COR-L47 (cell line): ENCODE results near the gene PSMG4.
"Not testable (repeated sequence)": the region's sequence is repeated elsewhere in the genome, so short reads cannot be mapped to it uniquely, and the experiment has no call there.

ENCODE experiments used
- DNase-seq: peaks from one replicate; lab custom pipeline; 2025; lab: John Stamatoyannopoulos, UW

The PSMG4 gene

DNA sequence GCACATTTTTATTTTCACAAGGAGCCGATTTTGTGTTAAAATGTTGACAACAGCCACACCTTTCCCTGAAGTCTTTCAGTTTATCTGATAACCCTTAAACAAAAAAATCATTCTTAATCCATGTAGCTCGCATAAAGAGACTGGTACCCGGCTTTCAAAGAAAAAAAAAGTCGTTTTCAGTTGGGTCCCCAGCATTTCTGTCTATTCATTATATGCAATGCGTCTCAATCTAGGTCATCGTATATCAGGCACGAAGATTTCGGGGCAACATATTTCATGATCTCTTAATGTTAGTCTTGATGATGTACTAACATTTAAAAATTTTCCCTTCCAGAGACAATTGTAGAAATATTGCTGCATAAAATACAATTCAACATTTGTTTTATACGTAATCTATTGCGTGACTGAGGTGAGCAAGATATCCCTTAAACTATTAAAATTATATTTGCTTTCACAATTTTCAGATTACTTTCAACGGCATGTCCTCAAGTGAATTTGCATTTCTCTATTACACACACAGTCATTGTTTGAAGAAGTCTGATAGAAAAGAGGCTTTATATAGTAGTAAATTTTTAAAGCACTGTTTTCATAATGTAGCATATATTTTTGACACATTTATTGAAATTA, 28.4 kb upstream of the PSMG4 start:
- no peak for DNase-seq

DNA sequence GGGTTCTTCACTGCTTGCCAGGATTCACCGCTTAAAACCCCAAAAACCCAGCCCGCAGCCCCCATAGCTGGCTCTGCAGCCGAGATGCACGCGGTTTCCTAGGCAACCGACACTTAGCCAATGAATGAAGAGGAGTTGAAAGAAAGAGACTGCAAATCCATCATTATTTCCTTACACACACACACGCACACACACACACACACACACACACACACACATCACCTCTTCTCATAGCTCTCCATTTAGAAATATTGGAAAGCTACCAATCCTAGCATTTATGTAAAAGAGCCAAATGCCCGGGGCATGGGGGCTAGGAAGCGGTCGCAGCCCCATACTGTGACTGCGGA, 27.9 kb upstream of the PSMG4 start:
- peak; percentile 89 for DNase-seq

DNA sequence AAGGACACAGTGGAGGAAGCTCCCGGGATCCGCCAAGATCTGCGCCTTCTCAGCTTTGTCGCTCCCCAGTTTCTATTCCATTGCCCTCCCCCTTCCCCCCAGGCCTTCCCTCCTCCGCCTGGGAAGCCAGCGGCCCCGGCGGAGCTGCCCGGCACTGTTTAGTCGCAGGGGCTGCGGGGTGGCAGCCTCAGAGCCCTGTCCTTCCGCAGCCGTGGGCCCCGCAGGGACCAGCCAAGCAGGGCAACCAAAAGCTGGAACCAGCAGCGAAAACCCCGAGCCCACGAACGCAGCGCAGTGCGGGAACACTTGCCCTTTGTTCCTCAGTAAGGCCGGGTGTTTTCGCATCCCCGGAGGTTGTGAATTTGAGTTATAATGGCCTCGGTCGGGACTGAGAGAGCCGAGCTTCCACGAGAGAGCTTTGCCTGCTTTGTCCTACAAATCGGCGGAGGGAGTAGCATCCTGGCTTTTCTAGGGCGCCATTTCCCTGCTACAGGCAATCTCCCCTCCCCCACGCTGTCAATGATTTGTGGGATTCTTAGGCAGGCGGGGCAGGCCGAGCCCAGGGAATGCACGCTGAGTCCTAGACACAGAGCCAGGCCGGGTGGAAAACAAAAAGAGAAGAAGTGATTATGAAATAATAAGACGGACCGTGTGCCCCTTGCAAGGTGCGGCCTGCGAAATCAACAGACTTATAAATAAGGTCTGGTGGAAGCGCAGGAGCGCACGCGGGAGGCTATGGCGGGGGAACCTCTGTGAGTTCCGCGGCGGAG, 27.3 kb upstream of the PSMG4 start:
- peak; percentile 94 for DNase-seq

DNA sequence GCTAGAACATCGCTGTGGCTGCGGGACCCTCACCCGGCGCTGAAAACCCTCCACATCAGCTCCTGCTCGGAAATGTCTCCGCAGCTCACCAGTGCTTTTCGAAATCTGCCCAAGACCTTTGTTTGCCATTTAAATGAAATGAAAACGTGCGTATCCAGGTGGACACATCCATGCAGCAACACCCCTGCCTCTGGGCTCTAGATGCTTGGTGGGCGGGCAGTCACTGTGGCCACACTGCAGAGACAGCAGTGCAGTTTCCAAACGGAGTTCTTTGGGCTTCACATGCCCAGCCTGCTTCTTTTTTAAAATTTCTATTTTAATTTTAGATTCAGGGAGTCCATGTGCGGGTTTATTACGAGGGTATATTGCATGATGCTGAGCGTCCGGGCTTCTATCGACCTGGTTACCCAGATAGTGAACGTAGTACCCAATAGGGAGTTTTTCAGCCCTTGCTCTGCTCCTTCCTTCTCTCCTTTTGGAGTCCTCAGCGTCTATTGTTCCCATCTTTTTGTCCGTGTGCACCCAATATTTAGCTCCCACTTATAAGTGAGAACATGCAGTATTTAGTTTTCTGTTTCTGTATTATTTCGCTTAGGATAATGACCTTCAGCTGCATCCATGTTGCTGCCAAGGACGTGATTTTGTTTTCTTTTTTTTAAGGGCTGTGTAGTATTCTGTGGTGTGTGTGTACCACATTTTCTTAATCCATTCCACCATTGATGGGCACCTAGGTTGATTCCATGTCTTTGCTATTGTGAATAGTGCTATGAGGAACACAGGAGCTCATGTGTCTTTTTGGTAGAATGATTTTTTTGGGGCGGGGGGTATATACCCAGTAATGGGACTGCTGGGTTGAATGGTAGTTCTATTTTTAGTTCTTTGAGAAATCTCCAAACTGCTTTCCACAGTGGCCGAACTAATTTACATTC, 26.5 kb upstream of the PSMG4 start:
- DNase-seq = peak; percentile 33

DNA sequence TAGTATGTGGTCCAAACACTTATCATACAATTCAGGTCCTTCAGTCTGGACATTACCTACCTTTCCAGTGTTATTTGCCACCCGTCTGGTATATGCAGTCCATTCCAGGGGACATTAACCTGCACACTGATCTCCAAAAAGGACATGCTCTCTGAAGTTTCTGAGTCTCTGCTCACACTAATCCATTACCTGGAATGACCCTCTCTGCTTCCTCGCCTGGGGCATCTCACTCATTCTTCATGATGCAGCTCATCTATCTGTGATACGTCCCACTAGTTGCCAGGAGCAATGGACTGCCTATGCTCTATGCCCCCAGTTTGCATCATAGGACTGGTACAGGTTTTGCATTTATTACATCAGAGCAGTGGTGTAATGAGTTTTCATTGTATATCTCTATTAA, 25.4 kb upstream of the PSMG4 start:
- no peak for DNase-seq

DNA sequence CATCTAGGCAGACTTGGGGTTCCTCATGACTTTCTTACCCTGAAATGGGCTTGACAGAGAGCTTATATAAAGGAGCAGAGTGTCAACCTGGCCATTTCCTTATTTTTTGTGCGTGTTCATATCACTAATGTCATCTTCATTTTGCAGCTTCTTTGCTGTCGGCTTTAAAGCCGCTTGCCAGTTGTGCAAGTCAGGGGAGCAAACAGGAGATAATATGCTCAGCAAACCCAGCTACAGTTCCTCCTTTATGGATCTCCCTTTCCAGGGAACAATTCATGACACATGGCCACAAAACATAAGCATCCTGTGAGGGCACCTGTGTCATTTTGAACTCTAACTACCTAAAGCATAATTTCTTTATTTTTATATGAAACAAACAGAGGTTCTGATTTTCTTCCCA, 24.8 kb upstream of the PSMG4 start:
- DNase-seq = no peak

DNA sequence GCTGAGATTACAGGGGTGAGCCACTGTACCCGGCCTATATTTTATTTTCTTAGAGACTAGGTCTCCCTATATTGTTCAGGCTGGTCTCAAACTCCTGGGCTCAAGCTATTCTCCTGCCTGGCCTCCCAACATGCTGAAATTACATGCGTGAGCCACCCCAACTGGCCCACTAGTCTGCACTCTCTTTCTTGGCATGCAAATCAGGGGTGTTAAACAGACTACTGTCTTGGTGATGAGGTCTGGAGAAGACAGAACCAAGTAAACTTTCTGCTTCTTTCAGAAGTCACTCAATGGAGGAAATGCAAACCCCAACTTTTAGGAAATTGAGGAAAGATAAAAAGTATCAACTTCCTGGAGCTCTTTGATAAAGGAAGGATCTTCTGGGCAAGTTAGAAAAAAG, 23.3 kb upstream of the PSMG4 start:
- no peak for DNase-seq

DNA sequence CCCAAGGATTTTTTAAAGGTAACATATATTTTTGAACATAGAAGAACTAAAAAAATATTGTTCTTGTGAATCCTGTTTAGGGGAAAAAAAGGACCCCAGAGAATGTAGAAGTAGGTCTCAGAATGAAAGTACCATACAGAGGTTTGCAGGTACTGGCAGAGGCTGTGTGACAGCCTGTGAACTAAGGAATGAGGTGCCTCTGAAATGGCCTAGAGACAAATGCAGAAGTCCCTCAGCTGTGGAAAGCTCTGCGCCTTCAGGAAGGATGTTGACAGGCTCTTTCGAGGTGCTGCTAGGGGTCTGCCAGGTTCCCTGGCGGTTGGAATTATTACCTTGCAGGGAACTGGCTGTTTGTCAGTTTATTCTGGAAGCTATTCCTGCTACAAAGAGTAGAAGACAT, 22.7 kb upstream of the PSMG4 start:
- no peak for DNase-seq

DNA sequence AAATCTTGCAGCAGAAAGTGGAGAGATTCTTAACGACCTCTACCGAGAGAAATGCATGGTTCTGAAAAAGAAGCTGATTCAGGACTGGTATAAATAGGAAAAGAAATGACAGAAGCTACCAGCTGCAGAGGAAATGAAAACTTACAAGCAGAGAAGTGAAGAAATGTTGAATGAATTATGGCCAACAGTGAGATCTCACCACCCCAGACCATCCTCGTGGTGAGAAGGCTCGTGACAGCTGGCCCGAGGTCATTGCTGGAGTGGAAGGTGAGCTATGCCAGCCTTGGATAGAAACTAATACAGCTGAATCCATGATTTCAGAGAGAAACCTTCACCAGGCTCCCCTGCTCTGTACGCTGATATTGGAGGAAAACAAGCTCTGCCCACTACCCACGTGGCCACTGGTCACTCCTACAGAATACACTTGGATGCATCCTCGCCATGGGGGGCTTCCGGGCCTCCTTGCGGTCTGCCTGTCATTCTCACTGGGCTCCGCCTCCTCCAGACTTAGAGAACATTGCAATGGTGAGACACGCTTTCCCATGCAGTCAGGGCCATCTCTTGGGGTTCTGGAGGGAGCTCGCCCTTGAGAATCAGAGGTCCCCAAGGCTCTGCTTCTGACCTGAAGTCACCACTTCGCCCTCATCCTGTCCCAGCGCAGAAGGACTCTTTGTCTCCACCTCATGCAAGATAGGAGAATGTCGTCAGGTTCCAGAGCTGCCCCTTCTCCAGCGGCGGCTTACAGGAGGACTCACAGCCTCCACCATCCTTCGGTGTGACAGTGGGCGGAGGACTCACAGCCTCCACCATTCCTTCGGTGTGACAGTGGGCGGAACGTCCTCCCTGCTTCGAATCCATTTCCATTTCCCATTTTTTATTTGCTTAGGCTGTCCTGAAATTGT, 20.7 kb upstream of the PSMG4 start:
- DNase-seq = no peak

DNA sequence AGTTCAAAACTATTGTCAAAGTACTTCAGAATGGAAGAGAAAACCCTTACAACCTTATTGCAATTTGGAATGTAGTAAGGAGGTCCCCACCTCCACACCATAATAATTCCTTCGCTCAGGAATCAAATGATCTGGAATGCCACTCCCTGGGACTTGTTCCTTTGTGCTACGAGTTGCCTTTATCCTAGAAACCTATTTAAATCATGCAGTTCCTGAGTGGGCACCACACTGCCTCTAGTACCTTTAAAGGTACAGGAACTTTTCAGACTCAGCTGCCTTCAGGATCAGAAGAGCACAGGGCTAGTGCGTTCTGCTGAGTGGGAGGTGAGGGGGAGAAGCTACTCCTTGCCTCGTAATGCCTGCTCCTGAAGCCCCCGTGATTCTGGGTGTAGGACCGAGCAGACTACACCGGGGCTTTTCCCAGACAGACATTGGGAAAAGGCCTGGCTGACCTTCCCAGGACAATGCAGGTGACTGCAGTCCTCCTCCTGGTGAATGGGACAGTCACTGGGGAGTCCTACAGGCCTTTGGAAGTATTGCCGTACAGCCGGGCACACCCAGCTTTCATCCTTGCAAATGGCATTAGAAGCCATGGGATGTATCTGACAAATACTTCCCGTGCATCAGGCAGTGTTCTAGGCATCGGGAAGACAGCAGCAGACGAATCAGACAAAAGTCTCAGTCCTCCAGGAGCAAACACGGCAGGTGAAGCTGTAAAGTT, 19.5 kb upstream of the PSMG4 start:
- no peak for DNase-seq

DNA sequence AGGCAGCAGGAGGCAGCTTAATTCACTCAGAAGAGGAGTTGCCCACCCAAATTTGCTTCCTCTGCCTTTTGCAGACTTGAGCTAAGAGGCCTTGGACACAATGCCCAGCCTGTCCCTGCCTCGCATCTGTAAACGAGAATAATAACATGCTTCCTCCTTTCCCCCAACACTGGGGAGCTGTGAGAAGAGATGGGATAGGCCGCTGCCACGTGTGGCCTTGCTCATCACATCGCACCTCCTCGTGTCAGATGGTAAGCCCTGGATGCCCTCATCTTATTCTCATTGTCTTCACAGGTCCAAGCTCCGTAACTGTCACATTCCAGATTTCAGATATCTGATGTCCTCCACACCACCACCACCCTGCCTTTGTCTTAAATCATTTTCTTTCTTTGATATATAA, 18.2 kb upstream of the PSMG4 start:
- DNase-seq = no peak

DNA sequence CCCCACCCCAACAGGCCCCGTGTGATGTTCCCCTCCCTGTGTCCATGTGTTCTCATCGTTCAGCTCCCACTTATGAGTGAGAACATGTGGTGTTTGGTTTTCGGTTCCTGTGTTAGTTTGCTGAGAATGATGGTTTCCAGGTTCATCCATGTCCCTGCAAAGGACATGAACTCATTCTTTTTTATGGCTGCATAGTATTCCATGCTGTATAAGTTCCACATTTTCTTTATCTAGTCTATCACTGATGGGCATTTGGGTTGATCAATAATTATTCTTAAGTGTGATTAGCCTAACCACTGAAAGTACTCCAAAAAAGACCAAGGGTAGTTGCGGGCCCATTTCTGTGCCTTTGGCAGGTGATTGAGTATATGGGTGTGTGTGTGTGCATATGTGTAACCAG, 17.0 kb upstream of the PSMG4 start:
- DNase-seq = not testable (repeated sequence)

DNA sequence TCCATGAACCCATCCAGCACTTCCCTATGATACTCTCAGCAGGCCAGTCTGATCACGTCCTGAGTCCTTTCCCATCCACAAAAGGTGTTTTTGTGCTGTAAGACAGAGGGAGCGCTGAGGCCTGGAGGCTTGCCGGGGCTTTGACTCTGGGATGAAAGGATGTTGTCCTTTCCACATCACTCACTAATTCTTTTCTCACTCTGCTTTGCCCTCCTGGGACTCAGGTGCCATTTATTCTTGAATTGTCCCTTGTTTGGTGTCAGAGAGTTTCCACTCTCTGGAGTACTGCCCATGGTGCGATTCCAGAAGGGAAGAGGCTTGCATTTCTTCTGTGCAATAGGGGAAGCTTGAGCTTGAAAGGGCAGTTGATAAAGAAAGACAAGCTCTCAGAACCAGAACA, 16.0 kb upstream of the PSMG4 start:
- DNase-seq = no peak

DNA sequence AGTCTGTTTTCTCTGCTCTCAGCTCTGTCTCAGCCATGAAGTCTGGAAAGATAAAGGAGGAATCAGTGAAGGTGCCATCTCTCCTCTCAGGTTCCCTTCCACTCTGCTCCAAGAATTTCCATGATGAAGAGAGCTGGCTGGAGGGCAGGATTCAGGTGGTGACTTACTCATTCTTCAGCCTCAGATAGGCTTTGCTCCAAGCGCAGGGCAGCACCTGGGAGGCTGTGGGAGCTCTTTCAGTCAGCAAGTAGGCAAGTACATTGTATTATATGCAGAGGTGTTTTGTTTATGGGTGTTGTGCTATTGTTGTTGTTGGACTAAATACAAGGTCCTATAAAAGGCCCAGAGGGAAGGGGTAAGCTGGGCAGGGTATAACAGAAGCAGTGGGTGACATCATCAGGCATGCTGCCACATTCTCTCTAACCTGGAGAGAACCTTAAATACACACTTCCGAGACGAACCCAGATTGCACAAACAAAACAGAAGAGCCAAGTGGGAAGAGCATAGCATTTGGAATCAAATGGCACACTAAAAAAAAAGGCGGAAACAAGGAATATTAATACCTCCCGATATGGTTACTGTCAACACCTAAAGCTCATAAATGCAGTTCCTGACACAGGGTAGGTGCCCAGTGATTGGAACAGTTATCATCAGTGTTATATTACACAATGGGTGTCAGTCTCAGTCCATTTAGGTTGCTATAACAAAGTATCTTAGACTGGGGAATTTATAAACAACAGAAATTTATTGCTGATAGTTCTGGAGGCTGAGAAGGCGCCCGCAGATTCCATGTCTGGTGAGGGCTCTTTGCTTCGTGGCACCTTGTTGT, 14.5 kb upstream of the PSMG4 start:
- DNase-seq = no peak

DNA sequence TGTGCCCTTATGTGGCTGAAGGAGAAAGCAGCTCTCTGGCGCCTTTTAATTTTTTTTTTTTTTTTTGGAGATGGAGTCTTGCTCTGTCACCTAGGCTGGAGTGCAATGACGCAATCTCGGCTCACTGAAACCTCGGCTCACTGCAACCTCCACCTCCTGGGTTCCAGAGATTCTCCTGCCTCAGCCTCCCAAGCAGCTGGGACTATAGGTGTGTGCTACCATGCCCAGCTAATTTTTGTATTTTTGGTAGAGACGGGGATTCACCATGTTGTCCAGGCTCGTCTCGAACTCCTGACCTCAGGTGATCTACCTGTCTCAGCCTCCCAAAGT, 13.9 kb upstream of the PSMG4 start:
- not testable (repeated sequence) for DNase-seq

DNA sequence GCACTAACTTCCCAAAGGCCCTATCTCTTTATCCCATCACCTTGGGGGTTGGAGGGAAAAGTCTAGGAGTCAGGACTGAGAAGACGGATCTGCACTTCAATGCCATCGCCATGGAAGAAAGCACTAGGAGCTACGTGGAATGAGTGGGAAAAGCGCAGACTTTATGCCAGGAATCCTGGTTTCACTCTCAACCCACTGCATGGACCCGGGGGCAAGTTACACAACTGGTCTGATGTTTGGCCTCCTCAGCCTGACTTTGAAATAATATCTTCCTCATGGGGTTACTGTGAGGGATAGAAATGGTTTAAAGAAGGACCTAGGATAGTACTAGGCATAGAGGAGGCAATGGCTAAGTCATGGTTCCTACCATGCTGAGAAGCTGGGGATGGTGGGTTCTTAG, 13.5 kb upstream of the PSMG4 start:
- DNase-seq = no peak

DNA sequence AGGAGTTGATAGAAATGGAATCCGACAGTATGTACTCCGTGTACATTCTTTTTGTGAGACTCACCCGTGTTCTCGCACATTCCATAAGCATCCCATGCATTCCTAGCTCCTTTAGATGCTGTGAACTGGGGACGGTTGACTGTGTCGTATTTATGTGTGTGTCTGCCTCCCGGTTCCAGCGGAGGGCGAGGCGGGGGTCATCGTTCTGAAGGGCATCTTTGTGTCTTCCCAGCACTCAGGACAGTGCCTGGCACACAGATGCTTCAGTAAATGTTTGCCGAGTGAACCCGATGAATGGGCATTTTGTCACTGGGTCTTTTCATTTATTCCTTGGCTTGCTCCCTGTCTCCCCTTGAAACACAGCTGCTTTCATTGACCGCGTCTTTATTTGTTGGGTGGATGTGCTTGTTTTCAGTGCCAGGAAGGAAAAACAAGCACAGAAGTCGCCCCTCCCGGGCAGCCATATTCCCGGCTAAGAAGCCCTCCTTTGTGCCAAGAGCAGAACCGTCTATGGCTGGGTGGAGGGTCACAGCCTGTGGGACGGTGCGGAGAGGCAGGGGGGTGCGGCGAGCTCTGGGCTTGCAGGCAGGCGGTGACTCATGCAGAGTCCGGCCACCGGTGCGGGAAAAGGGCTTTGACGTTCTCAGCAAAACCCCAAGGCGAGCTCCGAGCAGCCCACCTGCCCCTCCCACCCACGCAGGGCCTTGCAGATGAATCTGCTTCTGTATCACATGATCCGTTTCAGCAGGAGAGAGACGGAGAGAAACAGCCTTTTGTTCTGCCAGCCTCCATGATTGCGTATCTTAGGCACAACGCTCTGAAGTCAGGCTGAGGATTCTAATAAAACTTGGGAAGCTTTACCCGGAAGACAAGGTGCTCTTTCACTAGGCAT, 11.2 kb upstream of the PSMG4 start:
- DNase-seq = peak; percentile 48

DNA sequence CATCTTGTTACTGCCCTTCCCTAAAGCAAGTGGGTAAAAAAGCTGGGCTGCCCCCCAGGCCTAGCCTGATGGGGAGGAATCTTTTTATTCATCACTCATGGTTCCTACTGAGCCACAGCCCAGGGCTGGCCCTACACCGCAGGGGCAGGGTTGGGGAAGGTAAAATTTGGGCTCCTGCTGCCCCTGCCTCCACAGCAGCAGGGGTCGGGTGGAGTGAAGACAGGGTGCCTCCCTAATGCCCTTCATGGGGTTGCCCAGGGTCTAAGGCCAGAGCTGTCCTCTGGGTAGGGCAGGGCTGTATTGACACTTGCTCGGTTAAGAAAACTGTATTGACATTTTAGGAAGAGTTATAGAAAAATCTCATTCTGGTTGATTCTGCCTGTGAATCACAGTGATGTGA, 8.9 kb upstream of the PSMG4 start:
- no peak for DNase-seq

DNA sequence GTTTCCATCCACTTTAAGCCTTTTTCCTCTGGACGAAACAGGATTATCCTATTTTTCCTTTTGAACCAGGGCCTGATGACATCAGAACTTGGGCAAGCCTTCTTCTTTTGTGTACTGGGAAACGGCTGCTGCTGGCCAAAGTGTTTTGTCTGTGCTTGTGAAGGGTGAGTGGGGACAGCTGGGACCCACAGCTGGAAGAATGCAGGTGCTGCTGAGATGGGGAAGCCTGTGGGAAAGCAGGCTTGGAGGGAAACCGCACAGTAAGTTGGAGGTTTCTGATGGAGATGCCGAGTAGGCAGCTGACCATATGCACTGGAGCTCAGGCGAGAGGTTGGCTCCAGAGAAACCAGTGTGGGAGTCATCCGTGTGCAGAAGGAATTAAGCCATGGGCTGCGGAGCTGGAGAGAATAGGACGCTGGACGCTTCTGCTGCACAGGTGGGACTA, 8.5 kb upstream of the PSMG4 start:
- DNase-seq = no peak
